Neural crest cell (in vitro differentiated cells): ENCODE results near the gene TARS3. TPM values are rescaled to one million over a fixed set of nuclear protein-coding genes. Genes with fewer than 3 reads are reported as not detected.

Experiments
- DNase-seq: peaks from one replicate; pipeline ENCODE4 v3.0.0; 2021; ENCODE audit warnings: low read depth, mixed read lengths, low spot score
- H3K27ac Mint-ChIP-seq: one replicate; pipeline ENCODE4 v1.8.0; 2021; ENCODE audit warnings: mild to moderate bottlenecking, mixed read lengths; ENCODE audit not compliant: unreplicated experiment
- H3K27me3 Mint-ChIP-seq: 2 replicates; pipeline ENCODE4 v1.8.0; 2021; ENCODE audit warnings: low read depth, mild to moderate bottlenecking, mixed read lengths
- H3K36me3 Mint-ChIP-seq: 2 replicates; pipeline ENCODE4 v1.8.0; 2021; ENCODE audit warnings: low read depth, mild to moderate bottlenecking, mixed read lengths
- H3K4me1 Mint-ChIP-seq: 2 replicates; pipeline ENCODE4 v1.8.0; 2021; ENCODE audit warnings: mixed read lengths
- H3K4me3 Mint-ChIP-seq: one replicate; pipeline ENCODE4 v1.8.0; 2021; ENCODE audit warnings: mild to moderate bottlenecking, mixed read lengths
- H3K9me3 Mint-ChIP-seq: 2 replicates; pipeline ENCODE4 v1.8.0; 2021; ENCODE audit warnings: mixed read lengths
- total RNA-seq: library from RNA; stranded (reverse); gene quantifications from 2 replicates; pipeline ENCODE4 v1.2.1, GENCODE V29; 2021
- TF ChIP-seq, protein P1 (sequence below): fragments of 200-600 bp; sonication (generic); conservative IDR thresholded peaks from 2 replicates; pipeline ENCODE4 v1.5.0; 2021; ENCODE audit warnings: antibody characterized with exemption, mild to moderate bottlenecking

Gene TARS3
- total RNA-seq, 1 donor from 2014 or later, result 18.1 TPM

DNA sequence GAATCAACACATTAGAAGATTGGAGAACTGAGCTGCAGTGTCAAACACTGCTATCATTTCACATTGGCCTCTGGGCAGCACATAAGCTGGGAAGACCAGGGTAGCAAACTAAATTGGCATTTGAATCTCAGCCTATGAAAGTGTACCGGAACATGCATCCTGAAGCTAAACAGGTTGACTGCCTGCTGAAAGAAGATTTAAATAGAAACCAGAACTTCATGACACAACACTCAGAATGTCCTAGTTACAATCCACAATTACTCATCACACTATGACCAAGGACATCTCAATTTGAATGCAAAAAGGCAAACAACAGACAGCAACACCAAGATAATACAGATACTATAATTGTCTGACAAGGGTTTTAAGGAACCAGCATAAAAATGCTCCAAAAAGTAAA lies 98.3 kb downstream of the TARS3 start:
- peaks cover 32% of the 10 kb centered on the region for H3K36me3 Mint-ChIP-seq
- H3K27me3 Mint-ChIP-seq, result no peaks in the 10 kb centered on the region
- TF ChIP-seq, protein P1, sequence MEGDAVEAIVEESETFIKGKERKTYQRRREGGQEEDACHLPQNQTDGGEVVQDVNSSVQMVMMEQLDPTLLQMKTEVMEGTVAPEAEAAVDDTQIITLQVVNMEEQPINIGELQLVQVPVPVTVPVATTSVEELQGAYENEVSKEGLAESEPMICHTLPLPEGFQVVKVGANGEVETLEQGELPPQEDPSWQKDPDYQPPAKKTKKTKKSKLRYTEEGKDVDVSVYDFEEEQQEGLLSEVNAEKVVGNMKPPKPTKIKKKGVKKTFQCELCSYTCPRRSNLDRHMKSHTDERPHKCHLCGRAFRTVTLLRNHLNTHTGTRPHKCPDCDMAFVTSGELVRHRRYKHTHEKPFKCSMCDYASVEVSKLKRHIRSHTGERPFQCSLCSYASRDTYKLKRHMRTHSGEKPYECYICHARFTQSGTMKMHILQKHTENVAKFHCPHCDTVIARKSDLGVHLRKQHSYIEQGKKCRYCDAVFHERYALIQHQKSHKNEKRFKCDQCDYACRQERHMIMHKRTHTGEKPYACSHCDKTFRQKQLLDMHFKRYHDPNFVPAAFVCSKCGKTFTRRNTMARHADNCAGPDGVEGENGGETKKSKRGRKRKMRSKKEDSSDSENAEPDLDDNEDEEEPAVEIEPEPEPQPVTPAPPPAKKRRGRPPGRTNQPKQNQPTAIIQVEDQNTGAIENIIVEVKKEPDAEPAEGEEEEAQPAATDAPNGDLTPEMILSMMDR, result no peak
- no peak overlapping the region for H3K27ac Mint-ChIP-seq
- peaks cover 13% of the 10 kb centered on the region for H3K9me3 Mint-ChIP-seq
- H3K4me1 Mint-ChIP-seq, result no peaks in the 10 kb centered on the region
- no peak overlapping the region for H3K4me3 Mint-ChIP-seq
- no peak for DNase-seq

DNA sequence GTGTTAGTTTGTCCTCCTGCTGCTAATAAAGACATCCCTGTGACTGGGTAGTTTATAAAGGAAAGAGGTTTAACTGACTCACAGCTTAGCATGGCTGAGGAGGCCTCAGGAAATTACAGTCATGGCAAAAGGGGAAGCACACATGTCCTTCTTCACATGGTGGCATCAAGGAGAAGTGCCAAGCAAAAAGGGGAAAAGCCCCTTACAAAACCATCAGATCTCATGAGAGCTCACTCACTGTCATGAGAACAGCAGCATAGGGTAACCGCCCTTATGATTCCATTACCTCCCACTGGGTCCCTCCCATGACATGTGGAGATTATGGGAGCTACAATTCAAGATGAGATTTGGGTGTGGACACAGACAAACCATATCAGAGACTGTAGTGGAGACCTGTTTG lies 99.1 kb downstream of the TARS3 start:
- Mint-ChIP-seq H3K4me1 (no peaks in the 10 kb centered on the region), H3K4me3 (no peak overlapping the region), H3K27me3 (no peaks in the 10 kb centered on the region), H3K36me3 (peaks cover 32% of the 10 kb centered on the region), H3K9me3 (peaks cover 13% of the 10 kb centered on the region), H3K27ac (no peak overlapping the region)
- no peak for DNase-seq
- TF ChIP-seq, protein P1, result no peak

DNA sequence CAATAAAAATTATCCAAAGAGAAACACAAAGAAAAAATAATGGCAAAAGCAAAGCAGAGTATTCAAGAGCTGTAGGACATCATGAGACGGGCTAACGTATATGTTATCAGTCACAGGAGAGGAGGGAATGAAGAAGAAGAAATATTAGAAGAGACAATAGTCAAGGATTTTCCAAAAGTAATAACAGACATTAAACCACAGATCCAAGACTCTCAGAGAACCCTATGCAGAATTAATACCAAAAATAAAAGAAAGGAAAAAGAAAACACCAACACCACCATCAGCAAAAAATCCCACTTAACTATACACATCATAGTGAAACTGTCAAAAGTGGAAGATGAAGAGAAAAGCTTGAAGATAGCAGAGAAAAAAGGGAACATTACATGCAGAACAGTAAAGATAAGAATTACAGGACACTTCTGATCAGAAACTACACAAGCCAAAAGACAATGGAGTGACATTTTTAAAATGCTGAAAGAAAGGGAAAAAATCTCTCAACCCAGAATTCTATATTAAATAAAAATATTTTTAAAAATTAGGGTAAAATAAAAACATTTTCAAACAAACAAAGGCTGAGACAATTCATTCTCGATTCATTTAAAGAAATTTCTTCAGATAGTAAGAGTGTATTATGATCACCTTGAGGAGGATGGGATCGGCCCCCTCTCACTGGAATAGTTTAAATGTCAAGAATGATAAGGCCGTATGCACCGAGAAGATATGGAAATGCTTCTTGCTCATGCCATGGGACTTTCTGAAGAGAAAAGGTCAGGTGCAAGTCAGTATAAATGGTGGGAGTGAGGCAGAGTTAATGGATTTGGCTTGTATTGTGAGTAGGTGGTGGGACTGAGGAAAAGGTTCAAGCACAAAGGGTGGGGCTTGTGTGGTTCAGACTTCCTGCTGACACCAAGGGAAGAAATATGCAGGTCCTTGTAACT lies 100.6 kb downstream of the TARS3 start:
- H3K36me3 Mint-ChIP-seq, result peaks cover 32% of the 10 kb centered on the region
- DNase-seq, result no peak
- H3K4me1 Mint-ChIP-seq, result peaks cover 2% of the 10 kb centered on the region
- TF ChIP-seq, protein P1, result no peak
- no peak overlapping the region for H3K27ac Mint-ChIP-seq
- peaks cover 13% of the 10 kb centered on the region for H3K9me3 Mint-ChIP-seq
- no peaks in the 10 kb centered on the region for H3K27me3 Mint-ChIP-seq
- no peak overlapping the region for H3K4me3 Mint-ChIP-seq

DNA sequence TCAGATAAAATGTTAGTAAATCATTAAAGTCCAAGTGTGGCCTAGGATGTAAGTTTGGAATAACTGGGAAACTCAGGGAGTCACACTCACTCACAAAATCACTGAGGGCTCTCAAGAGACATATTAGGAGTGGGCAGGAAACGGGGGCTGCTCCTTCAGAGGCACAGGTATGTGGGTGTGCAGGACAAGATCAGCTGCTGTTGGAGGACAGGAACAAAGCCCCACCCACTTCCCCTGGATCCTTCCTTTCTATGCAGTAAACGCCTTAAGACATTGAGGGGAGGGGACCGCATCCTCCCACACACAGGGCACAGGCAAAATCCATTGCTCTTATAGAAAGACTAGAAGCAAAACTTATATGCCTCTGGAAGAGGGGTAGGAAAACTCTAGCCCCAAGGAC lies 102.3 kb downstream of the TARS3 start:
- TF ChIP-seq, protein P1, result no peak
- Mint-ChIP-seq H3K36me3 (peaks cover 32% of the 10 kb centered on the region), H3K4me1 (peaks cover 9% of the 10 kb centered on the region), H3K4me3 (no peak overlapping the region), H3K27me3 (no peaks in the 10 kb centered on the region), H3K27ac (no peak overlapping the region), H3K9me3 (peaks cover 13% of the 10 kb centered on the region)
- DNase-seq, result no peak

DNA sequence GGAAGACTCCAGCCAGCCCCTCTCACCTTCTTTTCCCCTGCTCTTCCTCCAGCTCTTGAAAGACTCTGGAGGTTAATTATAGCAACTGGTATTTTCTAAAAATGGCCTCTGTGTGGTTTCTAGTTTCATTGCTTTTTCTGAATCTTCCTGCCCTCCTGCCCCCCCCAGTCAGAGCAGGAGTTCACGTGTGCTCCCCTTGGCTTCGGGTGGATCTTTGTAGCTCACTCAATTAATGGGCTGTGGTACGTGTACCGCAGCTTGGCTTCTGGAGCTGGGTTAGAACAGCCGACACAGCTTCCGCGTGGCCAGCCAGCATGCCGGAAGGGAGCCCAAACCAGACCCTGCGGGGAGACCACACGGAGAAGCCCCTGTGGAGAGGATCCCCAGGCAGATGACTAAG lies 103.6 kb downstream of the TARS3 start:
- no peak overlapping the region for H3K27ac Mint-ChIP-seq
- DNase-seq, result no peak
- H3K4me3 Mint-ChIP-seq, result no peak overlapping the region
- H3K27me3 Mint-ChIP-seq, result no peaks in the 10 kb centered on the region
- H3K9me3 Mint-ChIP-seq, result peaks cover 11% of the 10 kb centered on the region
- H3K4me1 Mint-ChIP-seq, result peaks cover 22% of the 10 kb centered on the region
- TF ChIP-seq, protein P1, result no peak
- H3K36me3 Mint-ChIP-seq, result peaks cover 25% of the 10 kb centered on the region
